K562 (cell line): Measurements from ENCODE around the gene B3GNT7. TPM values are rescaled to one million over a fixed set of nuclear protein-coding genes. Genes with fewer than 3 reads are reported as not detected.
A peak's percentile ranks its signal among the peaks of the same experiment; 100 is the strongest.

Experiments used
- ATAC-seq: fragments of 200-7000 bp; cut with Tn5 transposase; 3 replicates; pipeline ENCODE4 v1.9.1; 2020; ENCODE audit warnings: moderate library complexity
- BruUV-seq: library from RNA; stranded (reverse); fragments of 400-500 nt; replicated peaks from 2 replicates; lab custom pipeline; 2021; lab: Mats Ljungman, UMichigan
- CTCF ChIA-PET: fragments of 300-600 bp; formaldehyde crosslinking; extraction: SDS; loops from one replicate; lab custom pipeline; 2021; ENCODE audit warnings: low intra/inter-chr PET ratio; lab: Yijun Ruan, JAX
- POLR2A ChIA-PET: fragments of 300-600, 350-650 bp; sonication (Branson Sonifier 250); formaldehyde crosslinking; extraction: SDS; loops from one replicate; lab custom pipeline; 2021; ENCODE audit warnings: antibody characterized with exemption, inconsistent platforms; lab: Yijun Ruan, JAX
- DNase-seq, 4 experiments: peaks; one replicate each; pipeline versions ENCODE4 v3.0.0 to v3.0.0-alpha.2; 2011 to 2018; ENCODE audit warnings: low spot score in 3 of 4, mixed read lengths in 3 of 4; ENCODE audit errors: extremely low read depth in 1 of 4
- FAIRE-seq: peaks from 2 replicates; lab custom pipeline; 2011; peaks lifted over from hg19 to GRCh38; lab: Jason Lieb, UNC
- H2AFZ ChIP-seq: 2 replicates; pipeline ENCODE4 v1.6.0; 2011; ENCODE audit warnings: low read depth, low read length, control low read depth, inconsistent platforms
- H3K27ac ChIP-seq: fragments of 200-600 bp; 3 replicates; pipeline ENCODE4 v1.8.0; 2011; ENCODE audit warnings: low read depth, mild to moderate bottlenecking, control low read depth, inconsistent platforms, low read length, moderate library complexity, mixed read lengths; ENCODE audit errors: extremely low read depth
- H3K27me3 ChIP-seq, 2 experiments: fragments of 300-600 bp in 1 of 2; 2 replicates in 1 of 2; 3 replicates in 1 of 2; pipeline versions ENCODE4 v1.6.0 to v1.8.0; 2011; ENCODE audit warnings: inconsistent platforms in 2 of 2, low read length in 2 of 2, mild to moderate bottlenecking in 1 of 2, mixed read lengths in 1 of 2, moderate library complexity in 1 of 2; ENCODE audit not compliant: control insufficient read depth in 2 of 2, insufficient read depth in 2 of 2
- H3K36me3 ChIP-seq: fragments of 300-600 bp; 3 replicates; pipeline ENCODE4 v1.8.0; 2011; ENCODE audit warnings: mild to moderate bottlenecking, low read length, inconsistent platforms; ENCODE audit not compliant: control insufficient read depth, insufficient read depth
- H3K4me1 ChIP-seq, 2 experiments: fragments of 200-600 bp in 1 of 2; replicated peaks in 1 of 2; 2 replicates in 1 of 2; 3 replicates in 1 of 2; pipeline versions ENCODE4 v1.5.1 to v1.8.0; 2011; ENCODE audit warnings: inconsistent platforms in 2 of 2, low read length in 2 of 2, mild to moderate bottlenecking in 1 of 2, mixed read lengths in 1 of 2, moderate library complexity in 1 of 2; ENCODE audit not compliant: control insufficient read depth in 2 of 2, insufficient read depth in 2 of 2
- H3K4me2 ChIP-seq: 2 replicates; pipeline ENCODE4 v1.6.1; 2011; ENCODE audit warnings: low read length, control low read depth, inconsistent platforms, mixed read lengths; ENCODE audit not compliant: insufficient read depth
- H3K4me3 ChIP-seq: fragments of 200-600 bp; sonication (generic), shearing (Covaris generic); 2 replicates; pipeline ENCODE4 v1.5.1; 2016; ENCODE audit warnings: control low read depth, inconsistent platforms
- H3K79me2 ChIP-seq: fragments of 200-600 bp; 3 replicates; pipeline ENCODE4 v1.8.0; 2011; ENCODE audit warnings: low read length, inconsistent platforms; ENCODE audit not compliant: control insufficient read depth, insufficient read depth
- H3K9ac ChIP-seq, 2 experiments: 2 replicates each; pipeline versions ENCODE4 v1.6.0 to v1.6.1; 2011; ENCODE audit warnings: low read depth in 2 of 2, low read length in 2 of 2, control low read depth in 1 of 2, inconsistent platforms in 1 of 2, mild to moderate bottlenecking in 1 of 2, mixed read lengths in 1 of 2; ENCODE audit not compliant: insufficient read depth in 1 of 2
- H3K9me1 ChIP-seq: one replicate; pipeline ENCODE4 v1.6.0; 2011; ENCODE audit warnings: inconsistent platforms, mild to moderate bottlenecking, low read length, moderate library complexity; ENCODE audit not compliant: control insufficient read depth, insufficient read depth
- H3K9me3 ChIP-seq: replicated peaks from 2 replicates; pipeline ENCODE4 v1.5.1; 2011; ENCODE audit warnings: low read depth, low read length, inconsistent platforms; ENCODE audit not compliant: control insufficient read depth, insufficient read depth
- H4K20me1 ChIP-seq: replicated peaks from 2 replicates; pipeline ENCODE4 v1.6.1; 2011; ENCODE audit warnings: low read length, inconsistent platforms, mixed read lengths; ENCODE audit not compliant: control insufficient read depth, insufficient read depth
- CBX3 ChIP-seq, 2 experiments: IDR thresholded peaks; 1 replicate in 1 of 2; 2 replicates in 1 of 2; pipeline ENCODE4 v1.6.1; 2012; ENCODE audit warnings: inconsistent platforms in 2 of 2, low read length in 2 of 2, borderline replicate concordance in 1 of 2, control low read depth in 1 of 2
- EZH2 ChIP-seq: IDR thresholded peaks from 2 replicates; pipeline ENCODE4 v1.6.1; 2012; ENCODE audit warnings: low read depth, mild to moderate bottlenecking, inconsistent platforms, low read length, borderline replicate concordance
- GATAD2B ChIP-seq: fragments of 450-650 bp; IDR thresholded peaks from 2 replicates; pipeline ENCODE4 v1.6.1; 2017; ENCODE audit warnings: mild to moderate bottlenecking, borderline replicate concordance
- GTF2E2 ChIP-seq: fragments of 200-800 bp; sonication (Bioruptor generic); IDR thresholded peaks from 2 replicates; pipeline ENCODE4 v1.6.1; 2016; ENCODE audit warnings: missing genetic modification characterization, missing compliant biosample characterization
- GTF2F1 ChIP-seq: IDR thresholded peaks from 2 replicates; pipeline ENCODE4 v1.6.1; 2011; ENCODE audit warnings: low read depth, low read length, improper control_type of control experiment
- HCFC1 ChIP-seq: IDR thresholded peaks from 2 replicates; pipeline ENCODE4 v1.6.1; 2012; ENCODE audit warnings: low read depth, low read length, improper control_type of control experiment
- MAFF ChIP-seq: IDR thresholded peaks from 2 replicates; pipeline ENCODE4 v1.6.1; 2012; ENCODE audit warnings: low read length, improper control_type of control experiment
- MEF2D ChIP-seq: conservative IDR thresholded peaks from 2 replicates; pipeline ENCODE4 v1.6.1; 2016; ENCODE audit warnings: low read depth, missing genetic modification characterization, missing compliant biosample characterization
- POLR2A ChIP-seq: fragments of 450-650 bp; conservative IDR thresholded peaks from 2 replicates; pipeline ENCODE4 v1.6.1; 2016
- POLR2AphosphoS5 ChIP-seq: IDR thresholded peaks from 2 replicates; pipeline ENCODE4 v1.6.1; 2011; ENCODE audit warnings: mild to moderate bottlenecking, low read depth, low read length, moderate library complexity; ENCODE audit not compliant: control insufficient read depth, insufficient read depth
- RBM15 ChIP-seq: fragments of 200-400 bp; formaldehyde crosslinking; IDR thresholded peaks from 2 replicates; pipeline ENCODE4 v1.6.1; 2018; ENCODE audit warnings: mild to moderate bottlenecking, low read length, moderate library complexity; ENCODE audit not compliant: insufficient read depth
- TBP ChIP-seq: optimal IDR thresholded peaks from 2 replicates; pipeline ENCODE3; 2011; ENCODE audit warnings: low read depth, low read length, improper control_type of control experiment
- TEAD4 ChIP-seq, 2 experiments: sonication (generic) in 1 of 2; formaldehyde crosslinking in 1 of 2; IDR thresholded peaks; 2 replicates each; pipeline versions ENCODE4 v1.6.1 to v1.8.0; 2012 to 2022; ENCODE audit warnings: borderline replicate concordance in 1 of 2, inconsistent platforms in 1 of 2, low read length in 1 of 2, mild to moderate bottlenecking in 1 of 2, missing genetic modification reagents in 1 of 2
- ZMIZ1 ChIP-seq, 2 experiments: fragments of 150-350 bp in 1 of 2; IDR thresholded peaks; 2 replicates each; pipeline ENCODE4 v1.6.1; 2012 to 2016; ENCODE audit warnings: low read depth in 2 of 2, low read length in 2 of 2, mild to moderate bottlenecking in 1 of 2, moderate library complexity in 1 of 2
- WGBS: fragments of 100-300 bp; shearing (Covaris generic); methylation state at CpG from one replicate; pipeline ENCODE4 v1.1.6; 2016; ENCODE audit warnings: low coverage, mixed read lengths; ENCODE audit not compliant: insufficient coverage; ENCODE audit errors: missing lambda C conversion rate; 5-methylcytosine and 5-hydroxymethylcytosine counted together
- in situ Hi-C: fragments of 300-500 bp; cut with MboI; formaldehyde crosslinking; loops from 4 replicates; pipeline ENCODE4 v1.15.0; 2018; ENCODE audit warnings: inconsistent platforms, mixed read lengths
- intact Hi-C: fragments of 100-400 bp; cut with micrococcal nuclease; formaldehyde crosslinking; loops from 2 replicates; pipeline ENCODE4 v1.14.2; 2022
- polyA plus RNA-seq, 8 experiments: library from polyadenylated mRNA; depleted of rRNA in 4 of 8; stranded (reverse) in 5 of 8; unstranded in 3 of 8; fragments of >200 nt; fragmentation: Nextera tagmentation in 2 of 8; fragmentation: Illumina TruSeq in 1 of 8; extraction: Ambion mirVana in 2 of 8; extraction: Trizol in 1 of 8; gene quantifications; 2 replicates each; pipeline versions ENCODE4 v1.2.1 to v1.2.3, GENCODE V29; 2011 to 2014; ENCODE audit warnings: inconsistent platforms in 1 of 8, missing spikeins in 1 of 8
- total RNA-seq, 7 experiments: library from RNA; depleted of rRNA in 6 of 7; stranded (reverse); fragments of >200 nt in 6 of 7; fragmentation: Illumina TruSeq in 2 of 7; extraction: Trizol in 2 of 7; gene quantifications; 2 replicates each; pipeline versions ENCODE4 v1.2.1 to v1.2.3, GENCODE V29; 2011 to 2021; ENCODE audit warnings: low replicate concordance in 1 of 7
- TF ChIP-seq, protein P1 (sequence below): sonication (generic); formaldehyde crosslinking; IDR thresholded peaks from 2 replicates; pipeline ENCODE4 v1.8.0; 2022; ENCODE audit warnings: missing genetic modification reagents, mild to moderate bottlenecking, borderline replicate concordance
- TF ChIP-seq, protein P2 (sequence below): sonication (generic); formaldehyde crosslinking; IDR thresholded peaks from 2 replicates; pipeline ENCODE4 v1.8.1; 2022; ENCODE audit warnings: missing genetic modification reagents

The B3GNT7 gene
- total and polyA plus RNA-seq, 9 of the 15 experiments (the other 6 are each of a cell fraction or from before 2014, with no cell fraction given): 0.20 TPM; not detected in 8

- Histone ChIP-seq H3K9me3 (peaks cover 1% of the 10 kb centered on the region; the same call in 1 of the 2 replicates), H3K4me2 (no peak overlapping the region), H3K27me3 (peaks cover 0 to 4% of the 10 kb centered on the region in 2 experiments; a peak in 1 of 5 replicates), H3K4me3 (no peak overlapping the region), H3K36me3 (no peaks in the 10 kb centered on the region), H3K79me2 (no peaks in the 10 kb centered on the region), H3K4me1 (peaks cover 0 to 5% of the 10 kb centered on the region in 2 experiments; a peak in 3 of 5 replicates), H3K27ac (no peak overlapping the region), H2AFZ (no peak overlapping the region), H3K9ac (no peak overlapping the region), H4K20me1 (no peaks in the 10 kb centered on the region), H3K9me1 (no peaks in the 10 kb centered on the region)
- in situ Hi-C loops: no loop called here
- peak; percentile 52; the same call in 1 of the 2 replicates for TF ChIP-seq MEF2D (tag)
- peak in 1 of 2 experiments; percentile 22; a peak in 1 of 4 replicates for TF ChIP-seq ZMIZ1 (IDR thresholded peaks at IDR 0.05; ENCODE audit: low read depth in 2 of 2, low read length in 2 of 2)
- TF ChIP-seq GTF2E2 (tag): peak; percentile 57; the same call in 1 of the 2 replicates
- TF ChIP-seq RBM15: no peak
- TF ChIP-seq GATAD2B: no peak
- TF ChIP-seq TBP: peak; percentile 25
- TF ChIP-seq EZH2: no peak
- no peak for TF ChIP-seq MAFF
- TF ChIP-seq, protein P1, sequence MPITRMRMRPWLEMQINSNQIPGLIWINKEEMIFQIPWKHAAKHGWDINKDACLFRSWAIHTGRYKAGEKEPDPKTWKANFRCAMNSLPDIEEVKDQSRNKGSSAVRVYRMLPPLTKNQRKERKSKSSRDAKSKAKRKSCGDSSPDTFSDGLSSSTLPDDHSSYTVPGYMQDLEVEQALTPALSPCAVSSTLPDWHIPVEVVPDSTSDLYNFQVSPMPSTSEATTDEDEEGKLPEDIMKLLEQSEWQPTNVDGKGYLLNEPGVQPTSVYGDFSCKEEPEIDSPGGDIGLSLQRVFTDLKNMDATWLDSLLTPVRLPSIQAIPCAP (CRISPR knock-in tag): no peak
- TF ChIP-seq, protein P2, sequence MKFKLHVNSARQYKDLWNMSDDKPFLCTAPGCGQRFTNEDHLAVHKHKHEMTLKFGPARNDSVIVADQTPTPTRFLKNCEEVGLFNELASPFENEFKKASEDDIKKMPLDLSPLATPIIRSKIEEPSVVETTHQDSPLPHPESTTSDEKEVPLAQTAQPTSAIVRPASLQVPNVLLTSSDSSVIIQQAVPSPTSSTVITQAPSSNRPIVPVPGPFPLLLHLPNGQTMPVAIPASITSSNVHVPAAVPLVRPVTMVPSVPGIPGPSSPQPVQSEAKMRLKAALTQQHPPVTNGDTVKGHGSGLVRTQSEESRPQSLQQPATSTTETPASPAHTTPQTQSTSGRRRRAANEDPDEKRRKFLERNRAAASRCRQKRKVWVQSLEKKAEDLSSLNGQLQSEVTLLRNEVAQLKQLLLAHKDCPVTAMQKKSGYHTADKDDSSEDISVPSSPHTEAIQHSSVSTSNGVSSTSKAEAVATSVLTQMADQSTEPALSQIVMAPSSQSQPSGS (CRISPR knock-in tag): no peak
- no peak for TF ChIP-seq HCFC1
- 0 out of 2 replicates have a peak, but pooled peaks have one; percentile 6 for TF ChIP-seq TEAD4 (IDR thresholded peaks at IDR 0.05; ENCODE audit: low read length)
- no peak for TF ChIP-seq TEAD4 (CRISPR knock-in tag; IDR thresholded peaks at IDR 0.05; ENCODE audit: borderline replicate concordance)
- peak; percentile 62 for TF ChIP-seq POLR2A
- no peak for TF ChIP-seq GTF2F1
- no peak for TF ChIP-seq CBX3 (IDR thresholded peaks at IDR 0.05; ENCODE audit: borderline replicate concordance in 1 of 2, low read length in 2 of 2)
- peak; percentile 49; the same call in 1 of the 2 replicates for TF ChIP-seq POLR2AphosphoS5
- intact Hi-C loops: no loop called here
- DNase-seq (no peak), ATAC-seq (no peak), FAIRE-seq (no peak)
- BruUV-seq: TSS peak; percentile 91
- 0% methylated on average over 5 of the region's 5 CpGs for WGBS
- POLR2A ChIA-PET: interaction anchor here (0.9 kb wide), 1 partner anchor 14 kb away, joined by 3 read pairs; no protein-coding TSS in a partner anchor
- CTCF ChIA-PET: no interaction called here
Measured at GRCh38 chr2:231348704-231349373, 46.7 kb upstream of the B3GNT7 start.
